Esophagus squamous epithelium (tissue), 4 donors: Measurements from ENCODE around the gene DENND11.

Source experiments
- CTCF ChIP-seq, 6 experiments: fragments of 450-650 bp in 4 of 6; fragments of 200-600 bp in 2 of 6; sonication (generic) in 2 of 6; IDR thresholded peaks; one replicate each; pipeline ENCODE4 v1.5.1; 2016 to 2019; ENCODE audit warnings: antibody characterized with exemption in 6 of 6, mild to moderate bottlenecking in 4 of 6, moderate library complexity in 4 of 6
- POLR2A ChIP-seq, 4 donors: fragments of 450-650 bp; IDR thresholded peaks; one replicate each; pipeline ENCODE4 v1.6.1; 2017; ENCODE audit warnings: antibody characterized with exemption in 4 of 4, mild to moderate bottlenecking in 4 of 4, moderate library complexity in 3 of 4

GRCh38 chr7:141701489-141702046 lies 398 bp downstream of the DENND11 start:
- TF ChIP-seq CTCF (IDR thresholded peaks at IDR 0.05) (no peak), POLR2A (IDR thresholded peaks at IDR 0.05) (peak in 1 of 4 donors; percentile 35)
